Endothelial cell of umbilical vein (primary cell): Measurements from ENCODE around the gene ABHD14A. TPM values are rescaled to one million over a fixed set of nuclear protein-coding genes. Genes with fewer than 3 reads are reported as not detected.

ENCODE experiments used
- BruUV-seq: library from RNA; stranded (reverse); fragments of 400-500 nt; replicated peaks from 2 replicates; lab custom pipeline; 2021; lab: Mats Ljungman, UMichigan
- CTCF ChIA-PET: fragments of 300-600, 350-600 bp; sonication (Branson Sonifier 250); formaldehyde crosslinking; loops from one replicate; lab custom pipeline; 2021; ENCODE audit warnings: antibody characterized with exemption, inconsistent platforms; lab: Charles Lee
- POLR2A ChIA-PET: fragments of 300-600, 350-600 bp; sonication (Branson Sonifier 250); formaldehyde crosslinking; loops from one replicate; lab custom pipeline; 2021; ENCODE audit warnings: antibody characterized with exemption, inconsistent platforms; lab: Charles Lee
- DNase-seq: peaks from one replicate; pipeline ENCODE4 v3.0.0-alpha.2; 2011; ENCODE audit warnings: low read depth, low spot score
- FAIRE-seq: peaks from 2 replicates; lab custom pipeline; 2011; peaks lifted over from hg19 to GRCh38; lab: Jason Lieb, UNC
- H2AFZ ChIP-seq: 2 replicates; pipeline ENCODE4 v1.6.0; 2012; ENCODE audit warnings: low read depth, low read length, control low read depth, inconsistent platforms
- H3K27ac ChIP-seq: 2 replicates; pipeline ENCODE4 v1.5.1; 2011; ENCODE audit warnings: low read depth, mild to moderate bottlenecking, control low read depth, low read length, moderate library complexity; ENCODE audit not compliant: insufficient read depth
- H3K27me3 ChIP-seq, 2 experiments: 2 replicates each; pipeline versions ENCODE4 v1.6.0 to v1.6.1; 2011; ENCODE audit warnings: low read length in 2 of 2, mixed read lengths in 1 of 2; ENCODE audit not compliant: control insufficient read depth in 2 of 2, insufficient read depth in 2 of 2
- H3K36me3 ChIP-seq, 2 experiments: 2 replicates in 1 of 2; 3 replicates in 1 of 2; pipeline ENCODE4 v1.5.1; 2011; ENCODE audit warnings: low read length in 2 of 2, mild to moderate bottlenecking in 1 of 2, moderate library complexity in 1 of 2; ENCODE audit not compliant: control insufficient read depth in 2 of 2, insufficient read depth in 2 of 2; ENCODE audit errors: extremely low read depth in 1 of 2
- H3K4me1 ChIP-seq: 3 replicates; pipeline ENCODE4 v1.5.1; 2011; ENCODE audit warnings: mild to moderate bottlenecking, low read length; ENCODE audit not compliant: control insufficient read depth, insufficient read depth; ENCODE audit errors: extremely low read depth
- H3K4me2 ChIP-seq: 2 replicates; pipeline ENCODE4 v1.6.1; 2011; ENCODE audit warnings: low read length, control low read depth, mixed read lengths; ENCODE audit not compliant: insufficient read depth
- H3K4me3 ChIP-seq, 3 experiments: fragments of 200-600 bp in 1 of 3; sonication (generic), shearing (Covaris generic) in 1 of 3; replicated peaks in 1 of 3; 2 replicates each; pipeline ENCODE4 v1.5.1; 2011 to 2016; ENCODE audit warnings: control low read depth in 3 of 3, low read length in 3 of 3, mild to moderate bottlenecking in 2 of 3, inconsistent platforms in 1 of 3, low read depth in 1 of 3, moderate library complexity in 1 of 3; ENCODE audit not compliant: insufficient read depth in 1 of 3
- H3K79me2 ChIP-seq: 2 replicates; pipeline ENCODE4 v1.6.0; 2012; ENCODE audit warnings: low read length, inconsistent platforms; ENCODE audit not compliant: control insufficient read depth, insufficient read depth
- H3K9ac ChIP-seq: replicated peaks from 2 replicates; pipeline ENCODE3; 2011; ENCODE audit warnings: low read length, control low read depth; ENCODE audit not compliant: insufficient read depth; ENCODE audit errors: extremely low read depth
- H3K9me1 ChIP-seq: replicated peaks from 3 replicates; pipeline ENCODE4 v1.6.0; 2011; ENCODE audit warnings: mild to moderate bottlenecking, low read length; ENCODE audit not compliant: control insufficient read depth, insufficient read depth; ENCODE audit errors: extremely low read depth
- H3K9me3 ChIP-seq: replicated peaks from 2 replicates; pipeline ENCODE4 v1.5.1; 2012; ENCODE audit warnings: low read length, inconsistent platforms; ENCODE audit not compliant: control insufficient read depth, insufficient read depth
- H4K20me1 ChIP-seq: replicated peaks from 2 replicates; pipeline ENCODE3; 2011; ENCODE audit warnings: mild to moderate bottlenecking, low read length; ENCODE audit not compliant: control insufficient read depth, insufficient read depth; ENCODE audit errors: extremely low read depth
- EZH2 ChIP-seq: IDR thresholded peaks from 2 replicates; pipeline ENCODE4 v1.6.1; 2012; ENCODE audit warnings: borderline replicate concordance, low read depth, mild to moderate bottlenecking, moderate library complexity, low read length, inconsistent platforms; ENCODE audit not compliant: severe bottlenecking
- FOS ChIP-seq: IDR thresholded peaks from 2 replicates; pipeline ENCODE4 v1.6.1; 2011; ENCODE audit warnings: mild to moderate bottlenecking, low read length, moderate library complexity, borderline replicate concordance; ENCODE audit not compliant: insufficient read depth
- GATA2 ChIP-seq: IDR thresholded peaks from 2 replicates; pipeline ENCODE4 v1.7.0; 2011; ENCODE audit warnings: low read depth, mild to moderate bottlenecking, moderate library complexity, mixed read lengths, low read length; ENCODE audit not compliant: insufficient read length, insufficient read depth
- JUN ChIP-seq: IDR thresholded peaks from 2 replicates; pipeline ENCODE4 v1.6.1; 2011; ENCODE audit warnings: borderline replicate concordance, low read depth; ENCODE audit not compliant: insufficient read length, insufficient read depth
- MYC ChIP-seq: IDR thresholded peaks from one replicate; pipeline ENCODE4 v1.6.1; 2011; ENCODE audit warnings: mild to moderate bottlenecking, low read depth, low read length
- POLR2A ChIP-seq: IDR thresholded peaks from 2 replicates; pipeline ENCODE4 v1.6.1; 2012; ENCODE audit warnings: low read depth, mild to moderate bottlenecking, control low read depth, low read length
- POLR2AphosphoS5 ChIP-seq: IDR thresholded peaks from 2 replicates; pipeline ENCODE4 v1.6.1; 2012; ENCODE audit warnings: low read depth, mild to moderate bottlenecking, control low read depth, low read length, moderate library complexity; ENCODE audit not compliant: insufficient read depth
- dilution Hi-C: fragments of 300-500 bp; cut with MboI; formaldehyde crosslinking; loops from one replicate; pipeline ENCODE4 v1.15.0; 2019; ENCODE audit warnings: low sequenced_read_pairs; ENCODE audit not compliant: extremely low pct_ligation_motif_present
- intact Hi-C: fragments of 100-400 bp; cut with micrococcal nuclease; formaldehyde crosslinking; loops from one replicate; pipeline ENCODE4 v1.10.0; 2022
- polyA plus RNA-seq, 4 experiments: library from polyadenylated mRNA; depleted of rRNA in 3 of 4; stranded (reverse) in 3 of 4; unstranded in 1 of 4; fragments of >200 nt; gene quantifications; 2 replicates each; pipeline versions ENCODE4 v1.2.1 to v1.2.3, GENCODE V29; 2011 to 2012; ENCODE audit warnings: missing spikeins in 1 of 4
- total RNA-seq: library from RNA; stranded (reverse); gene quantifications from 2 replicates; pipeline ENCODE4 v1.2.3, GENCODE V29; 2021
- TF ChIP-seq, protein P1 (sequence below): IDR thresholded peaks from 2 replicates; pipeline ENCODE4 v1.6.1; 2011; ENCODE audit not compliant: insufficient read depth, insufficient read length
- TF ChIP-seq, protein P2 (sequence below), 2 donors: IDR thresholded peaks; 1 replicate in 1 of 2; 2 replicates in 1 of 2; pipeline ENCODE4 v1.5.1; 2011; ENCODE audit warnings: low read length in 2 of 2, mild to moderate bottlenecking in 2 of 2, moderate library complexity in 2 of 2, control low read depth in 1 of 2, inconsistent platforms in 1 of 2, low read depth in 1 of 2; ENCODE audit not compliant: insufficient read depth in 1 of 2; ENCODE audit errors: extremely low read depth in 1 of 2

The ABHD14A gene
- total and polyA plus RNA-seq, 2 donors (not counting 3 experiments of a cell fraction or from before 2014, with no cell fraction given): 6.6 to 23.7 TPM

DNA sequence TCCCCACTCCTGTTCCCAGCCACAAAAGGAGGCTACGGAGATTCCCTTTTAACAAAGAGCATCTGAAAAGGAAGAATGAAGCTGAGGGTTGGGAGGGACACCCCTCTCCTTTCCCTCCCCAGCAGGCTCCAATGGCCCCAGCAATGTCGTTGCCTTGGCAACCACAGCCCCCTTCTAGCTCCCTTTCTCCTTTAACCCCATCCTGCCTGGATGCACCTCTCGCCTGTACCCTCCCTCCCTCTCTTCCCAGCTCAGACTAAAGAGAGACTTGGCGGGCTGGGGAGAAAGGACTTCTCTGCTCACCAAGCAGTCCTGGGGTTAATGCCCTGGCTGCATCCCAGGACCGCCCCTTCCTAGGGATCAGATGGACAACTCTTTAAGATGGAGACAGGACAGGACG is 27.9 kb downstream of the ABHD14A start:
- Histone ChIP-seq H3K4me1 (peaks cover 13% of the 10 kb centered on the region), H3K4me2 (no peak overlapping the region), H3K27ac (no peak overlapping the region), H3K9ac (no peak overlapping the region), H2AFZ (no peak overlapping the region), H3K4me3 (no peak overlapping the region), H3K27me3 (no peaks in the 10 kb centered on the region), H4K20me1 (no peaks in the 10 kb centered on the region), H3K79me2 (no peaks in the 10 kb centered on the region), H3K36me3 (no peaks in the 10 kb centered on the region), H3K9me1 (no peaks in the 10 kb centered on the region), H3K9me3 (no peaks in the 10 kb centered on the region)
- BruUV-seq: no TSS peak
- no peak for DNase-seq
- intact Hi-C loops (loop anchor here (5.0 kb wide), 2 partner anchors 195 to 215 kb away; partner anchors contain the start of gene ALAS1), dilution Hi-C loops (no loop called here)
- TF ChIP-seq POLR2A (no peak), MYC (no peak), GATA2 (no peak), FOS (no peak), POLR2AphosphoS5 (no peak), EZH2 (no peak), JUN (no peak)
- TF ChIP-seq, protein P1, sequence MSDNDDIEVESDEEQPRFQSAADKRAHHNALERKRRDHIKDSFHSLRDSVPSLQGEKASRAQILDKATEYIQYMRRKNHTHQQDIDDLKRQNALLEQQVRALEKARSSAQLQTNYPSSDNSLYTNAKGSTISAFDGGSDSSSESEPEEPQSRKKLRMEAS: no peak
- TF ChIP-seq, protein P2, sequence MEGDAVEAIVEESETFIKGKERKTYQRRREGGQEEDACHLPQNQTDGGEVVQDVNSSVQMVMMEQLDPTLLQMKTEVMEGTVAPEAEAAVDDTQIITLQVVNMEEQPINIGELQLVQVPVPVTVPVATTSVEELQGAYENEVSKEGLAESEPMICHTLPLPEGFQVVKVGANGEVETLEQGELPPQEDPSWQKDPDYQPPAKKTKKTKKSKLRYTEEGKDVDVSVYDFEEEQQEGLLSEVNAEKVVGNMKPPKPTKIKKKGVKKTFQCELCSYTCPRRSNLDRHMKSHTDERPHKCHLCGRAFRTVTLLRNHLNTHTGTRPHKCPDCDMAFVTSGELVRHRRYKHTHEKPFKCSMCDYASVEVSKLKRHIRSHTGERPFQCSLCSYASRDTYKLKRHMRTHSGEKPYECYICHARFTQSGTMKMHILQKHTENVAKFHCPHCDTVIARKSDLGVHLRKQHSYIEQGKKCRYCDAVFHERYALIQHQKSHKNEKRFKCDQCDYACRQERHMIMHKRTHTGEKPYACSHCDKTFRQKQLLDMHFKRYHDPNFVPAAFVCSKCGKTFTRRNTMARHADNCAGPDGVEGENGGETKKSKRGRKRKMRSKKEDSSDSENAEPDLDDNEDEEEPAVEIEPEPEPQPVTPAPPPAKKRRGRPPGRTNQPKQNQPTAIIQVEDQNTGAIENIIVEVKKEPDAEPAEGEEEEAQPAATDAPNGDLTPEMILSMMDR (IDR thresholded peaks at IDR 0.05; ENCODE audit: extremely low read depth in 1 of 2, insufficient read depth in 1 of 2, low read depth in 1 of 2, low read length in 2 of 2): no peak
- POLR2A ChIA-PET: no interaction called here
- CTCF ChIA-PET: interaction anchor here (1.2 to 10.4 kb wide), 9 partner anchors 13 to 148 kb away, joined by 4 to 260 read pairs (median 21); partner anchors contain the start of gene DUSP7
- FAIRE-seq: no peak
